HG03469 (cell line): ENCODE data around the gene CENPE.

Experiments used
- ATAC-seq: cut with Tn5 transposase; IDR thresholded peaks from one replicate; pipeline ENCODE4 v1.9.1; 2021; ENCODE audit warnings: mild to moderate bottlenecking, moderate library complexity, moderate number of reproducible peaks; ENCODE audit not compliant: unreplicated experiment

CENPE gene

GRCh38 chr4:103075894-103076746 is 122.0 kb downstream of the CENPE start:
- ATAC-seq: peak; percentile 29

DNA sequence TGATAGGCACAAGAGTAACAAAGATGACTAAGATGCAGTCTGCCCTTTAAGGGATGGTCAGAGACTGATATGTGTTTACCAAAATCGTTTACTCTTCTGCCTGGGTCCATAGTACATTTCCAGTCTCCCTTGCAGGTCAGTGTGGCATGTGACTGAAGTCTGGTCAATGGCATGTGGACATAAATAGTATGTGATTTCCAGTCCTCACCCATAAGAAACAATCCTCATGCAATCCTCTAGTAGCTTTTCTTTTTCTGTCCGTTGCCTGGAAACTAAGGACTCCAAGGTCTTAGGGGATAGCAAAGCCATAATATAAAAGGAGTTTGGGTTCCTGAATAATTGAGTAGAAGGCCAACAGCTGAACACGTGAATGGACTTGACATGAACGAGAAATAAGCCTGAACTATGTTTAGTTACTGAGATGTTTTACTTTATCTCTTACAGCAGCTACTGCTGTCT is 122.7 kb downstream of the CENPE start:
- ATAC-seq: no peak

GRCh38 chr4:103074744-103075434 is 123.3 kb downstream of the CENPE start:
- ATAC-seq: peak; percentile 40

- no peak for ATAC-seq
Observed at GRCh38 chr4:103073792-103074438, 124.2 kb downstream of the CENPE start.

DNA sequence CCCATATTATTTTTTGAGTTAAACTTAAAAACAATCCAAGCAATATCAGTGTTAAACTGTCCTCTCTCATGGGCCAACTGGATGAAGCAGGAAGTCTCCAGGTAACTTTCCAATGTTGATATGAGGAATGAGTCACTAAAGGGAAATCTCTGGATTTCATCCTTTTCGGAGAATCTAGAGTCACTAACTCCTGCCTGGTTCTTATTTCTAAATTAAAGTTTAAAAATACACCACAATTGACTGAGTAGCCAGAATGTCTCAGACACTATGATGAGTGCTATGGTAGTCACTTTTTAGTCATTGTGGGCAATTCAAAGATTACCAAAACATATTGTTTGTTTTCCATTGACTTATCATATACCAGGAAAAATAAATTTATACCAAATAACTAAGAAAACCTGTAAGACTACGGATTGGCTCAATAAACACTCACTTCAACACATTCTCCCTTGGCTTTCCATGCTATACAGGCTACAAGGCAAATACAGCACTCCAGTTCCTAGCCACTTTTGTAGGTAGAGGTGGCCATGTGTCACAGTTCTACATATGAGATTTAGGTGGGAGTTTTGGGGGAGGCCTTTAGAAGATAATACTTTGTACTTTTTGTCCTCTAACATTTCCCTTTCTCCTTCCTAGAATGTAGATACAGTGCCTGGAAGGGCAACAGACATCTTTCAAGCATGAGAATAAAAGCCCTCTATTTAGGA is 130.1 kb downstream of the CENPE start:
- ATAC-seq: no peak

- ATAC-seq: no peak
Observed at GRCh38 chr4:103060453-103061148, 137.5 kb downstream of the CENPE start.
